ENCODE measurements around the gene SERGEF. TPM values are rescaled to one million over a fixed set of nuclear protein-coding genes. Genes with fewer than 3 reads are reported as not detected.

SERGEF gene
- total RNA-seq, 1 experiment from 2014 or later, result 31.4 TPM

DNA sequence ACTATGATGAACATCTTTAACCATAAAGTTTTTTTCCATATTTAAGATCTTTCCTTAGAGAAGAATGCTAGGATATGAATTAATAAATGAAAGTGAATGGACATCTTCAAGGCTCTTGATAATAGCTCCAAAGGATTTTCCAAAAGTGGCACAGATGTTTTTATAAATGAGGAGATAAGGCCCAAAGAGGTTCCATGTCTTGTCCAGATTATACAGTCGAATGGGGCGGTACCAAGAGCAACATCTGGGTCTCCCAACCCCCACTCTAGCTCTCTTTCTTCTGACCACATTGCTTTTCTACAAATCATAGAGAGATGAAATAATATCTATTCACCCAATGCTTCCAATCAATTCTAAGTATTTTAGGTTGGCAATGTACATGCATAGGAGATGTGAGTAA, 164.1 kb downstream of the SERGEF start:
- Histone ChIP-seq H3K4me1 (ENCODE audit: insufficient read depth, low read length) (no peaks in the 10 kb centered on the region), H2BK5ac (ENCODE audit: insufficient read length, low read length) (no peak overlapping the region), H3T11ph (ENCODE audit: low read length) (no peak overlapping the region), H3K79me2 (ENCODE audit: insufficient read depth, low read length) (no peaks in the 10 kb centered on the region), H2BK120ac (ENCODE audit: low read depth, low read length, poor library complexity, severe bottlenecking) (no peak overlapping the region), H3K4me2 (ENCODE audit: insufficient read depth, insufficient read length, low read length) (no peak overlapping the region), H3K27me3 (ENCODE audit: insufficient read depth, low read length) (no peaks in the 10 kb centered on the region), H3K9ac (ENCODE audit: extremely low read depth, insufficient read length, low read length) (no peak overlapping the region), H2AFZ (ENCODE audit: low read length) (no peak overlapping the region), H3K14ac (ENCODE audit: insufficient read depth, low read length) (no peak overlapping the region), H4K20me1 (ENCODE audit: control insufficient read depth, insufficient read depth, insufficient read length) (no peaks in the 10 kb centered on the region), H3K56ac (ENCODE audit: insufficient read length, low read depth, low read length) (no peak overlapping the region), H3K23me2 (ENCODE audit: insufficient read length, low read depth, low read length, poor library complexity, severe bottlenecking) (no peaks in the 10 kb centered on the region), H3K9me3 (ENCODE audit: control insufficient read depth, low read depth, low read length) (no peaks in the 10 kb centered on the region), H2BK20ac (ENCODE audit: low read depth, low read length, poor library complexity, severe bottlenecking) (no peak overlapping the region), H4K91ac (ENCODE audit: insufficient read length, low read depth, low read length) (no peak overlapping the region), H4K8ac (replicated peaks; ENCODE audit: insufficient read length, low read depth, low read length) (no peak overlapping the region), H2AK5ac (ENCODE audit: insufficient read length, low read length) (no peak overlapping the region), H2BK12ac (ENCODE audit: insufficient read length, low read depth, low read length) (no peak overlapping the region), H3K18ac (ENCODE audit: insufficient read length, low read depth, low read length) (no peak overlapping the region), H4K5ac (ENCODE audit: insufficient read length, low read depth, low read length) (no peak overlapping the region), H3K23ac (ENCODE audit: insufficient read length, low read depth, low read length) (no peak overlapping the region), H3K4ac (ENCODE audit: low read depth, low read length) (no peak overlapping the region), H3K27ac (ENCODE audit: insufficient read length, low read depth, low read length) (no peak overlapping the region), H2BK15ac (ENCODE audit: low read depth, low read length) (no peak overlapping the region), H3K79me1 (ENCODE audit: insufficient read depth, low read depth, low read length, poor library complexity, severe bottlenecking) (no peaks in the 10 kb centered on the region)
- Mint-ChIP-seq H3K36me3 (ENCODE audit: insufficient read depth in 1 of 3, low read depth in 3 of 3) (no peaks in the 10 kb centered on the region; a peak in 1 of 7 replicates), H3K4me3 (no peak overlapping the region), H3K9me3 (no peaks in the 10 kb centered on the region), H3K27ac (no peak overlapping the region), H3K4me1 (peaks cover 0 to 8% of the 10 kb centered on the region in 2 experiments; a peak in 1 of 4 replicates), H3K27me3 (ENCODE audit: low read depth) (no peaks in the 10 kb centered on the region)
- WGBS (ENCODE audit: extremely low coverage, insufficient read length, low lambda C conversion rate), result no CpG with 5 or more reads among the region's 2 CpGs
- DNase-seq, result no peak
- TF ChIP-seq, protein P1, sequence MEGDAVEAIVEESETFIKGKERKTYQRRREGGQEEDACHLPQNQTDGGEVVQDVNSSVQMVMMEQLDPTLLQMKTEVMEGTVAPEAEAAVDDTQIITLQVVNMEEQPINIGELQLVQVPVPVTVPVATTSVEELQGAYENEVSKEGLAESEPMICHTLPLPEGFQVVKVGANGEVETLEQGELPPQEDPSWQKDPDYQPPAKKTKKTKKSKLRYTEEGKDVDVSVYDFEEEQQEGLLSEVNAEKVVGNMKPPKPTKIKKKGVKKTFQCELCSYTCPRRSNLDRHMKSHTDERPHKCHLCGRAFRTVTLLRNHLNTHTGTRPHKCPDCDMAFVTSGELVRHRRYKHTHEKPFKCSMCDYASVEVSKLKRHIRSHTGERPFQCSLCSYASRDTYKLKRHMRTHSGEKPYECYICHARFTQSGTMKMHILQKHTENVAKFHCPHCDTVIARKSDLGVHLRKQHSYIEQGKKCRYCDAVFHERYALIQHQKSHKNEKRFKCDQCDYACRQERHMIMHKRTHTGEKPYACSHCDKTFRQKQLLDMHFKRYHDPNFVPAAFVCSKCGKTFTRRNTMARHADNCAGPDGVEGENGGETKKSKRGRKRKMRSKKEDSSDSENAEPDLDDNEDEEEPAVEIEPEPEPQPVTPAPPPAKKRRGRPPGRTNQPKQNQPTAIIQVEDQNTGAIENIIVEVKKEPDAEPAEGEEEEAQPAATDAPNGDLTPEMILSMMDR (conservative IDR thresholded peaks at IDR 0.05), result no peak
